CD4-positive, alpha-beta T cell treated with Interleukin-10 for 1 hour (primary cell): Measurements from ENCODE around the gene PCOLCE2.
"Not testable (repeated sequence)": the region's sequence is repeated elsewhere in the genome, so short reads cannot be mapped to it uniquely, and the experiment has no call there.

Source experiments
- DNase-seq: peaks from one replicate; pipeline ENCODE4 v3.0.0-alpha.2; 2020

PCOLCE2 gene

DNA sequence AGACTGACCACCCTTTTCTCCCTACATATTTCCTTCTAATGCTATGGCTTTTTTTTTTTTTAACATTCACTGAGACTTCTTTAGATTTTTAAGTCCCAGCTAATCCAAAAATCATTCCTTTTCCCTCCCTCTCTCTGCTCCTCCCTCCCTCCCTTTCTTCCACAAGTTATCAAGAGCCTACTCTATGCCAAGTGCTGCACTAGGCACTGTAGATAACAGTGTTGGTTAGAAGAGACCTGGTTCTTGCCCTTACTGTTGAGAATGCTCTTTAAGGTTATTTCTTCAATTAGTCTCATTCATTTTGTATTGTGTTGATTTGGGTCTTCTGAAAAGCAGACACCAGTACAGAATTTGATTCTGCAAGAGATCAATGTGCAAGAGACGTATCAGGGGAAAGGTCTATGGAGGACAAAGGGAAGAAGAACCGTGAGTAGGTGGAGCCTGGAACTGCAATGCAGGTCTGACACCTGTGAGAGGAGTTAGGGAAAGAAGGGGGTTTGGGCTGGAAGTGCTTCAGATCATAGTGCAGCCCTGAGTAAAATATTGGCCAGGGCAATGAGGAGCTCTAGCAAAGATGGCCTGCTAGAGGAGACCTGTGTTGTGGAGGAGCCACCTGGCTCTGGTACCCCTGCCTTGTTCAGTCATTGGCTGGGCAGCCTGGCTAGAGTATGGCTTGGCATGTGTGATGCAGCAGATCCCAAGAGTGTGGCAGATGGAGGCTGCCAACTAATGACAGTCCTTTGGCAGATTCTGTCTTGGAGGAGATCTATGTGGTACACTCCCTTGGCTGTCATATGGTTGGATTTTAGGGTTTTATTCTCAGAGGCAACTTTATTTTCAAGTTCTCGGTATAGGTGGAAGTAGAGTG is 9.7 kb upstream of the PCOLCE2 start:
- DNase-seq = no peak

DNA sequence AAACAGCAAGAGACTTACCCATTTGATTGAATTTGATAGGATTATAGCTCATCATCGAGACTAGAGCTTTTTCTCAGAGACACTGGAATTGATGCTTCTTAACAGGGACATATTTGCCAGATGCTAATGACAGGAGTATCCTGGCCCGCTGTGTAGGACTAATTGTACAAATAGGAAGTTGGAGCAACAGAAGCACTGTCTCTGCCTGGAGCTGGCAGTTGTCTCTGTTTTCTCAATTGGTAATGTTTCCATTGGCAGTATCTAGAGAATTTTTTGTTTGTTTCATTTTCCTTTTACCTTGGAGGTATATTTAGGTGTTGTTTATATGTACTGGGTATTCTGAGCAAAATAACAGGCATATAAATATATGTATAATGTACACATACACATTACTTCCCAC is 8.9 kb upstream of the PCOLCE2 start:
- DNase-seq = no peak

DNA sequence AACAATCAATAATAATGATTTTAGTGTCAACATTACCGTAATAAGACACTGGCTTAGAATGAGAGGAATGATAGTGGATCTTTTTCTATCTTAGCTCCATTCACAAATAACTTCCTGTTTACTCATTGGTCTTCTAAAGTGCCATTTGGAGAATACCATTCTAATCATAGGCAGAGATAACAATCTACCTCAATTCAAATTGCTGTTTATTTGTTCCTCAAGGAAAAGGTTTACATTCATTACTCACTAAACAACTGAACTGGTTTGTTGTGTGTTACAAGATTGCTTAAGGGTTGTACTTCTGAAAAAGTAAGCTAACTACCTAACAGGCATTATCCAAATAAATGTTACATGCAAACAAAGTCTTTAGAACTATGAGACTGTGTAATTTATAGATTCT is 8.1 kb upstream of the PCOLCE2 start:
- no peak for DNase-seq

DNA sequence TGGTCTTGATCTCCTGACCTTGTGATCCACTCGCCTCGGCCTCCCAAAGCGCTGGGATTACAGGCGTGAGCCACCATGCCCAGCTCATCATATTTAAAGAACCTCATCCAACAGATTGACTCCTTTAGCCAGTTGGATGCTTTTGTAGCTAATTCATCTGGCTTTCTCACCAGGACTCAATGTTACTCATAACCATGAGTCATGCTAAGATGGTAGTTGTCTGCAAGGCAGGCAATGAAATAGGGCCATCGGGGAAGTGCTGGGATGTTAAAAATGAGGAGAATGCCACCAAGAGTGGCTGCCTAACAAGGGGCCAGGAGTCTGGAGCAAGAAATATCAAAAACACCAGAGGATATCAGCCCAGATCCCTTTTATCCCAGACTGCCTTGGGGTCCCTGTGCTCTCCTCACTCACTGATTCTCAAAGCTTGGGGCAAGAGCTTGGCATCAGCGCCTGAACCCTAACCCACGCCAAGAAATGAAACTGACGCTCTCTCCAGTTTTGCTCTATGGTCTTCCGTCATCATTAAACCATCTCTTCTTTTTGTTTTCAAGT is 7.4 kb upstream of the PCOLCE2 start:
- DNase-seq = no peak

DNA sequence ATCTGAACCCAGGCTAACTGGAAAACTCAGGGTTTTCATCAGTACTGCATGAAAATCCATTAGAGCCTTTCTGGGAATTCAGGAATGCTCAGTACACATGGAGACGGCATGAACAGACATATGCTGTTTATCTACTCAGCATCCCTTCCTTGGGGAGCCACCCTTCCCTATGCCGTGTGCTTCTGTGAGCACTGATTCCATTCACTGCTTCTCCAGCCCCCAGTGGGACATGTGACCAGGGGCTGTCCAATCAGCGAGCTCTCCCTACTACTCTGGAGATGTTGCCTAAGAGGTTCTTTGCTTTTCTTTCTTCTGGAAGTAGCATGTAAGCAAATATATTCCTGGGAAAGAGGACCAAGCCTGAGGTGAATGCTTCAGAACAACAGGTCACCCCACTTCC is 5.6 kb upstream of the PCOLCE2 start:
- DNase-seq = no peak

DNA sequence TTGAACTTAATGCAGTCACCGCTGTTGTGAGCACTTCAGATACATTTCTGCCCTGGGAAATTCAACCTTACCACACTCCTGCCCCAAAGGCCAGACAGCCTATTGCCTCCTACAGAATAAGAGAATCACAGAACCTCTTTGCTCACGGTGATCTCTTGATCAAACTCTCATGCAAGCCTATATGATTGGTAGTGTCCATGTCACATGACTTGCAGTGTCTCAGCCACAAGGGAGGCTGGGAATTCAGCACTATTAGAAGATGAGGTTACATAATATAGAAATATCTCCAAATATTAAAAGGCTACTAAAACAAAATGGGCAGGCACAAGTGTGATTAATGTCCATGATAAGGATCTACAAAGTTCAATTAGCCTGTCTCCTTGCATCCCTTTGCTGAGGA is 3.8 kb upstream of the PCOLCE2 start:
- DNase-seq = no peak

DNA sequence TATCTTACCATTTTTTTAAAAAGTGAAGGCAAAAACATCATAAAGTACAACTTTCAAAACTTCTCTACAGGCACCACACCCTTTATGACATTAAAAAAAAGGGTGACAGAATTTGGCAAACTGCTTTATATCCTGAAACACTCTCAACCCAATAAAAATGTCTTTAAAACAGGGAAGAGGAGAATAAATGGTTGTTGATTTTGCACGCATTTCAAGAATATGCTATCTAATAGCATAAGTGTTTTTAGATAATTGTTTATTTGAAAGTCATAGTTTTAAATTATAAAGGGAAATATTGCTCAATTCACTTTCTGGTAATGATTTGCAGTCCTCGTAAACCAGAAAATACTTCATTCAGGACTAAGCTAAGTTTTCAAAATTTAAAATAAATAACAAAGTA is 1.7 kb upstream of the PCOLCE2 start:
- no peak for DNase-seq

DNA sequence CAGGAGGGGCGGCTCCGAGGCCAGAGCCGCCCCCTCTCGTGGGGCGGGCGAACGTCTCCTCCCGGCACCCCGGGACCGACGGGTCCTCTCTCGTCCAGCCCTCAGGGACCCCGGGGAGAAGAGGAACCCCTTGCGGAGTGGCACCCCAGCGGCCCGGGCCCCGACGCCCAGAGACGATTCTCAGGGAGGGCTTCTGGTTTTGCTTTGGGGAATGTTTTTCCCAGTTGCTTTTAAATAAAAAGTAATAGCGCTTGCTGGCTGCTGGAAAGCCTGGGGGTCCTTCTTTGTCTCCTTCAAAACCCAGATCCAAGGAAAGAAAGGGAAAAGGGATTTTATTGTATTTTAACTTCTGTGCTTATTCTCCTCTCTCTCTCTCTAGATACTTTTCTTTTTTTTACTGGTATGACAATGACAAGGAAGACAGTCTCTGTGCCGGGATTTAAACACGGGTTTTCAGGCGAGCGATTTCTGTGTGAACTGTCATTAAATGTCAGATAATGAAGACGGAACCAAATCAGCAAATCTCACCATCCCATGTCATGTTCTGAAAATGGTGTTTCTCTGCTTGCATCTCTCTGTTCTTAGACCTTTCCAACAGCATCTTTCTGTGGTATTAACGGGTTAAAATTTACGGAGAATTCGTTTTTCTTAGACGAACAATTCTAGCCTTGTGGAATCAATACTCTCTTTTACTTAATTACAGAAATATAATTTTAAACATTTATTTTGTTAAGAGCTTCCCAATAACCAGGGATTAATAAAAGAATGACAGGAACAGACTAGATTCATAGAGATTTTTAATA is 530 bp upstream of the PCOLCE2 start:
- DNase-seq = no peak

DNA sequence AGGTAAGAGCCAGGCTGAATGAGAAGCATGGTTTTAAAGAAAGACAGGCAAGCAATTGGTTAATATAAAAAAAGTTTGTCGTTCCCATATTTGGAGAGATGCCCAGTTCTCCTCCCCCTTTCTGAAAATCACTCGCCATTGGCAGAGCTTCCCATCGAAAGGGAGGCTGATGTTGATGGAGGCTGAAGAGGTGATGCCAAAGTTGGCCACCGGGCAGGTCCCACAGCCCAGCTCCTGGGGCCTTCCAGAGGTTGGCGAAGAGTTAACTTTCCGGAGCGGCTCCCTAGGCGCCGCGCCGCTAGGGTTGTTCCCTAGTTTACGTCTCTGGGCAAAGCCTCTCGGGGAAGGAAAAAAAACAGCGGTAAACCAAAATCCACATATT is 793 bp downstream of the PCOLCE2 start:
- no peak for DNase-seq

DNA sequence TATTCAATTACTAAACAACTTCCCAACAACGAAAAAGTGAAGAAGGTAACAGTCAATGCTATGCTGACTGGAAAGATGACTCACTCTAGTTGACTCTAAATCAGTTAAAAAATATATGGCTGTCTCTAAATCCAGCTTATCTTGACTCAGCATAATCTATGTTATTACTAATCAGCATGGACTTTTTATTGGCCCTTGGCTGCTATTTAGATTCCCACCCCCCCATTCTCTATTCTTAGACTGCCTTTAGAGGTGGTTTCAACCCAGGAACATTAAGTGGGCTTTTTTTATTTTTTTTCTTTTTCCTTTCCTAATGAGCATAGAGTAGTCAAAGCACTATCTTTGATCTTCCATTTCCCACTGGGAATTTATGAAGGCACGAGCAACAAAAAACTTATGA is 1.9 kb downstream of the PCOLCE2 start:
- no peak for DNase-seq

DNA sequence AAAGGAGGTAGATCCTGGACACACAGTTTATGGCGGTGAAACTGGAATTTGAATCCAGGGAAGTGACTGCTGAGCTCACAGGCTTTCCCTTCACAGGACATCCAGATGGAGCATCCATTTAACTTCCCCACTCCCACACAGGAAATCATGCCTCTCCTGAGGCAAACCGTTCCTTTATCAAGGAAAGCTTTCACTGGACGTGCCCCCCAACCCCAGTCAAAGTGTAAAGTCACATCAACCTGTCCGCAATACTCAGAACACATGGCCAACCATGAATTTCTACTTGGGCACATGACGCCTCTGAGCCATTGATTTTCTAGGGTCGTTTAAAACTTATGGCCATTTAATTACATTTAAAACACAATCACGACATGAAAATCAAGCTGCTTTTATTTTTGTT is 2.9 kb downstream of the PCOLCE2 start:
- no peak for DNase-seq

DNA sequence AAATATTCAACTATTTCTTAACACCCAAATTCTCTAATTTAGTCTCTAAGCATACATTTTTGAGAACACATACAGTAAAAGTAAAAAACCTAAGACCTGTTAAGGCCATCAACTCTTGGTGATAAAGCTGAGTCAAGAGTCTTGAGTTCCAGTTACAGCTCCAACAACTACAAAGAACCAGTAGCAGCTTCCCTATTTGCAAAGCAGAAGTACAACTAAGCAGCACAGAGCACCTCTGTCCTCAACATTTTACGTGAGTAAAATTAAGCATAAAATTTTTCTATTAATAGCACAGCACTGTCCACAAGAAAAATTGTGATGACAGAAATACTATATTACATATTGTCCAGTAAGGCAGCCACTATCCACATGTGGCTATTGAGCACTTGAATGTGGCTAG is 4.4 kb downstream of the PCOLCE2 start:
- no peak for DNase-seq

DNA sequence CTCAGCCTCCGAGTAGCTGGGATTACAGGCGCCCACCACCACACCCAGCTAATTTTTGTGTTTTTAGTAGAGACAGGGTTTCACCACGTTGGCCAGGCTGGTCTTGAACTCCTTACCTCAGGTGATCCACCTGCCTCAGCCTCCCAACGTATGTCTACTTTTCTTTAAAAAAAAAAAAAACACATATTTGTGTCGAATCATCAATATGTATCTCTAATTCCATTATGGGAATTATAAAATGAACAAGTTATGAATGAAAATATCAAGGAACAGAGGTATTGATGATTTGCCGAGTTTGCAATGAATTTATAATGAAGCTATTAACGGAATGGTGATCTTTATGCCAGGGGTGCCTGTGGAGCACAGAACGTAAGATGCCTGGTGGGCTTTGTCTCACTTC is 5.3 kb downstream of the PCOLCE2 start:
- not testable (repeated sequence) for DNase-seq

DNA sequence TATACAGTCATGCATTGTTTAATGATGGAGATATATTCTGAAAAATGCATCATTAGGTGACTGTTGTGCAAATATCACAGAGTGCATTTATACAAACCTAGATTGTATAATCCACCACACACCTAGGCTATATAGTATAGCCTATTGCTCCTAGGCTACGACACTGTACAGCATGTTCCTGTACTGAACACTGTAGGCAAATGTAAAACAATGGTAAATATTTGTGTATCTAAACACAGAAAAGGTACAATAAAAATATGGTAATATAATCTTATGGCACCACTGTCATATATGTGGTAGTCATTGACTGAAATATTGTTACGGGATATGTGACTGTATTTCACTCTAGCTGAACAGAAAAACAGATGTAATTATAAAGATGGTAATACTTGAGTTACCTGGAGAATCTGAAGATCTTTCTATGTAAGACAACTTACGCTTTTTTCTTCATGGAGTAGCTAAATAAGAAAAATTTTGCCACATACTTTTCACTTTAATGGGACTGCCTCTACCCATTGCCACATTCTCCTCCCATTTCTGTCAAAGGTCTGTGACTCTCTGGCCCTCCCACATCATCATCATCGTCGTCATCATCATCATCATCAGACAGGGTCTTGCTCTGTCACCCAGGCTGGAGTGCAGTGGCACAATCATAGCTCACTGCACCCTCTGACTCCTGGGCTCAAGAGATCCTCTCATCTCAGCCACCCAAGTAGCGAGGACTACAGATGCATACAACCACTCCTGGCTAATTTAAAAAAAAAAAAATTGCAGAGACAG is 7.2 kb downstream of the PCOLCE2 start:
- DNase-seq = no peak

DNA sequence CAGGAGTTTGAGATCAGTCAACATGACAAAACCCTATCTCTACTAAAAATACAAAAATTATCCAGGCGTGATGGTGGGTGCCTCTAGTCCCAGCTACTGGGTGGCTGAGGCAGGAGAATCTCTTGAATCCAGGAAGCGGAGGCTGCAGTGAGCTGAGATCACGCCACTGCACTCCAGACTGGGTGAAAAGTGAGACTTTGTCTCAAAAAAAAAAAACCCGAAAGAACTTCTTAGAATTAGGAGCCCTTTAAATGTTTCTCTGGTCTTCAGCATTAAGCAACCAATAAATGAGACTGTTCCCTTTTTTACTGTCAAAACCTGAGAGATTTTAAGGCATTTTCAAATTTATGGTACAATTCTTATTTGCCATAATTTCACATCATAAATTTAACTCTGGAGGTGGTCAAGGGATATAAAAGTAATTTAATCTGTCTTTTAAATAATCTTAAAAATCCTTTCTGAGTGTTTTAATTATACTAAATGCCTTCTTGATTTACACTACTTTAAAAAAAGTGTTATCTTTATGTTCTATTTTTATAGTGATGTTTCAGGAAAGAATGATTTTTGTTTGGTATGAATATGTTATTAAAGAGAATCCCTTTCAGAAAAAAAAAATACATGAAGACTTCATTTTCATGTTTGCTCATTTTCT is 10.1 kb downstream of the PCOLCE2 start:
- no peak for DNase-seq

DNA sequence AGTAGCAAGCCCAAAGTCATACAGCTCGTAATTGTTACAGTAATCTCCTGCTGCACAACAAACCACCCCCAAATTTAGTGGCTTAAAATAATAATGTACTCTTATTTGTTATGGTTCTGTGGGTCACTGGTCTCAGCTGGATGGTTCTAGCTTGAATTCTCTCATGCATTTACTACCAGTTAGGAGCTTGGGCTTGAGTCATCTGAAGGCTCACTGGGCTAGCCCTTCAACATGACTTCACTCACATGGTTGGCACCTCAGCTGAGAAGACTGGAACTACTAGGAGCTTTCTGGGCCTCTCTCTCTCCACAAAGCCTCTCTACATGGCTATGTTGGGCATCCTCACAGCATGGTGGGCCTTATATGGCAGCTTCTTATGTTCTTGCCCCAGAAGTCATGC is 12.5 kb downstream of the PCOLCE2 start:
- no peak for DNase-seq

DNA sequence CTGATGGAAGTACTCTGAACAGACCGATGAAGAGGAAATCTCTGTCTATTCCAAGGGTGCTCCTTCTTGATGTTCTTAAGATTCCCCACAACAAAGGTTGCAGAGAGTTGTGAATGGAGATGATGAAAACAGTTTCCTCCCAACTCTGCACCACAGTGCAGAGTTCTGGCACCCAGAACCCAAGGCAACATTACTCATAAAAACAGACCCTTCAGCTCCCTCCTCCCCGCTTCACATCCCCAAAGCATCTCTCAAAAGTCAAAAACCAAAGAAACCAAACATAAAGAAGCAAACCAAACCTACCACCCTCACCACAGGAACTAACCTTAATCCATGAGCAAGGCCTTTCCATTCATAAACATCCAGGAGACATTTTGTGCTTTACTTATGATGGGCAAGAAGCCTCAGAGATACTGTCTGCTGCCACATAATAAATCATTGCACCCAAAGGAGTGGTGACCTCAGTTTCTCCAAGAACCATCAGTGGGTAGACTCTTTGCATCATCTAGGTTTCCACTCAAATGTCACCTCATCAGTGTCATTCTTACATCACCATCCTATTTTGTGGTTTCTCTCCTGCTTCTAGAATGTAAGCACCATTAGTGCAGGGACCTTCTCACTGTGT is 13.2 kb downstream of the PCOLCE2 start:
- DNase-seq = no peak

DNA sequence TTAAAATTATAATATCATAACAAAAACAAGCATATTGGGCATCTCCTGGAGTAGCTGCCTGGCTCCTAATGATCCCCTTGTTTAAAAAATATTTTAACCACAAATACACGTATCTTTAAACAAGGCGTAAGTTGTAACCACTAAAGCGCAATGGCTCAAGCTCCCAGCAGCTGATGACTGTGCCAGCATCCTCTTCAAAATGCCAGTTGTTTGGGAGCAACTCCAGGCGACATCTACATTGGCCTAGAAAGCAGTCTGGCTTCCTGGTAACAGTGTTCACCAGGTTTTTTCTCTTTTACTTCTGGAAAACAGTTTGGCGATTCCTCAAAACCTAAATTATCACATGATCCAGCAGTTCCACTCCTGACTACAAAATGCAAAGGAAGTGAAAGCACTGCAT is 13.8 kb downstream of the PCOLCE2 start:
- DNase-seq = no peak

DNA sequence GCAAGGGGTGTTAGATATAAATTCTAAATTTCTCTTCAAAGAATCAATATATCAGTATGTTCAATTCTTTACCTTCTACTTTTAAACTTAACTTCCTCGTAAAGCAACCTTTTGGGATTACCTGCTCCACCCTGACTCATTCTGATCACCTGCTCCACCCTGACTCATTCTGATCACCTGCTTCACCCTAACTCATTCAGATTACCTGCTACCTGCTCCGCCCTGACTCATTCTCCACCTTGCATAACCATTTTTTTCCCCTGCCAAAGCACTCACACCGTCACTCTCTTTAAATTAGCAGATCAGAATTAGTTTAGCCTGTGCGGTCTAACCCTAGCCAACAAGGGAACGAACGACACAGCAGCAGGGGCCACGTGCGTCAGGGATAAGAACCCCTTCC is 20.5 kb downstream of the PCOLCE2 start:
- not testable (repeated sequence) for DNase-seq

DNA sequence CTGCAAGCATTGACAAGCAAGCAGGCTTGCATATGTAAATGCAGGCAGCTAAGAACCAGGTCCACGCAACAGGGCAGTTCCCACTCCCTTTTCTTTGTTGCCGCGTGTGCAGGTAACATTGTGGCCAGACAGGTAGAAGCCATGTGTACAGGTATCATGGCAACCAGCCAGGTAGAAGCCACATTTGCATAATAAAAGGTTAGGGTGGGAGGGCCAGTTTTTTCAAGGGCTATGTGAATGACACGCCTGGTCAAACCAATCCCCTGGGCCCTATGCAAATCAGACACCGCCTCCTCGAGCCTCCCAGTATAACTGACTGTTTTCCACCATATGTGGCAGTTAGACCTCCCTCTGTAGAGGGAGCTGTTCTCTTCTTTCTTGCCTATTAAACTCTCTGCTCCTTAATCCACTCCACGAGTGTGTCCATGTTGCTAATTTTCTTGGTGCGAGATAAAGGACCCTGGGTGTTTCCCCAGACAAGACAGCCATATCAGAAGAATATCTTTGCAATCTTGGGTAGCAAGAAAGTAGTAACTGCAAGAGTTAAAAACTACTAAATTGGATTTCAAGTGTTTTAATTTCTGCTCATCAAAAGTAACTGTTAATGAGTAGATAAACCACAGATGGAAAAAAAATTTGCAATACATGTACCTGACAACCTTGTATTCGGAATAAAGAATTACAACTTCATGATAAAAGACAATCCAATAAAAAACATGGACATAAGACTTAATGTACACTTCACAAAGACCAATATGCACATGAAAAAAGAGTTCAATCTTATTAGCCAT is 21.8 kb downstream of the PCOLCE2 start:
- DNase-seq = no peak
